ENCODE measurements around the gene KLB.

KLB gene

DNA sequence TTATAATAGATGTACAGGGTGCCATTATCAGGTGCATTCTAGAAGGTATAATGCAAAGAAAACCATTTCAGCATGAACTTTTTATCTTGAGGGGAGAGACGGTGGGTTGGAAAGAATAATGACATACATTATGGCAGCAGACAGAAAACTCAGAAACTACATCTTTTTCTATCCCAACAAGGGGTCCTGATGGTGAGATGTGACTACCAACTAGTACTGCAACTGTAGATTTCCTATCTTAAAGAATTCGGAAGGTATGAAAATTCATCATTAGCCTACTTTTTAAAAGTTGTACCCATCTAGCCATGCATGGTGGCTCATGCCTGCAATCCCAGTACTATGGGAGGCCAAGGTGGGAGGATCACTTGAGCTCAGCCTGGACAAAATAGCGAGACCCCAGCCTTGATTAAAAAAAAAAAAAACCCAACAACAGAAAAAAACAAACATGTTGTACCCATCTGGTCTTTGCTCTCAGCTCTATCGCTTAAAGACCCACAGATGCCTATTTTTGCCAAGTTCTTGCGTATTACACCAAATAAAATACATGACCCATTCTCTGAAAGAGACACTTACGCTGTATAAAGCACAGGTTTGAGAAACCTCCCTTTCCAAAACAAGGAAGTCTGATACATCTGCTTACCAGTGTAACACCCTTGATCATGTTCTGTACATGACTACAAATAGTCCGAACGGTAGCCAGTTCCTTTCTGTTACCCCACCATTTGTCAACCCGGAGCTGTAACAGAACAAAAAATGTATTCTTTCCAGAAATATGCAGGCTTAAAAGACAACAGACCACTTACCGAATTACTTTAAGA is 50.4 kb downstream of the KLB start:
- Histone ChIP-seq H3K27ac (peak overlapping the region in 15 of 21 experiments; percentile 84 to 100 (median 94)), H3K4me3 (peak overlapping the region; percentile 58 to 92 (median 73))

DNA sequence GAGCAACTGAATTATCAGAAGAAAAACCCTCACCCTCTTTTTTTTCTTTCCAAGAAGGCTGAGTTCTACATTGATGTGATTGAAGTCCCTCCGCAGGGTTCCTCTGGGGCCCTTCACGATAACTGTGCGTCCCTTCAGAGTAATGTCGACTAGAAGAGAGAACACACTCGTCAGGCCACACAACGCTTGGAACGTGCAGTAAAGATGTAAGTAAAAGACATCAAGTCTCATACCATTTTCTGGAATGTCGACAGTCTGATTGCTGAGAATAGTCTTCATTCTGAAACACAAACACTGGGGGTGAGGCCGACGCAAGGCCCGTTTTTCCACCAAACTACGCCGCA is 51.4 kb downstream of the KLB start:
- Histone ChIP-seq H3K4me3 (peak overlapping the region; percentile 58 to 92 (median 73)), H3K27ac (peak overlapping the region; percentile 84 to 100 (median 94))

DNA sequence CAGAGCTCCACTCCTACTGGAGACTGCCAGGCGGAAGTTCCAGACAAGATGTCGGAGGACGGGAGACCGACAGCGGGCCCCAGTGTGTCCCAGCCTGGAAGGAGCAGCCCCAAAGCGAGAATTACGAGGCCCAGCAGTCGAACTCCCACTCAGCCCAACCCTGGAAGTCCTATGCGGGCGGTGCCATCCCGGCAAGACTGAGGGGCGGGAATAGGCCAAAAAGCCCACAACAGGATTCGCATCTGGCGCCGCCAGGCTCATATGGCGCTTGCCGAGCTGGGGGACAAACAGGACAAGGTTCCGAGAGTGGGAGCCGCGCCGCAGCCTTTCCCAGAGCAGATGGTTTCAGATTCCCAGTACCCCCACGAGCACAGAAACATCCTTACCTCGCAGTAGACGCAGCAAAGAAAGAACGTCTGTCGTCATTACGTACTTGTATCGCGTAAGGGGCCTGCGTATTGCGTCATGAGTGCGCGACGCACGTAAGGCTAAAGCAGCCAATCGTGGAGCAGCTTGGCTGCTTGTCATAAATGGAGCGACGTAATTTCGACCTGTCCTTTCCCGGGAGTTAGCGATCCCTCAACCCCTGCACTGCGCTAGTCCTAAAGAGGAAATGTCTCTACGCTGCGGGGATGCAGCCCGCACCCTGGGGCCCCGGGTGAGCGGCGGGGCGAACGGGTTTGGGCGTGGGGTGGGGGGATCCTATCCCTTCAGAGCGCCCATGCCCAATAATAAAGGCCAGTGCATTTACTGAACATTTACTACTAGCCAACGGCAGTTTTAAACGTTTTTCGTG is 52.0 kb downstream of the KLB start, which contains the start of the genes LIAS and RPL9:
LIAS (plus strand) TSS at position 552 of the 796 bp plus-strand sequence; CDS start at position 614, 62 bp downstream.
RPL9 (minus strand) TSS at position 418 of the 796 bp plus-strand sequence. CDS start 483 bp downstream, outside the sequence.
- Histone ChIP-seq H3K4me3 (peak within 1 kb of the TSS; percentile 58 to 92 (median 73)), H3K27ac (peak within 1 kb of the TSS; percentile 84 to 100 (median 94))

DNA sequence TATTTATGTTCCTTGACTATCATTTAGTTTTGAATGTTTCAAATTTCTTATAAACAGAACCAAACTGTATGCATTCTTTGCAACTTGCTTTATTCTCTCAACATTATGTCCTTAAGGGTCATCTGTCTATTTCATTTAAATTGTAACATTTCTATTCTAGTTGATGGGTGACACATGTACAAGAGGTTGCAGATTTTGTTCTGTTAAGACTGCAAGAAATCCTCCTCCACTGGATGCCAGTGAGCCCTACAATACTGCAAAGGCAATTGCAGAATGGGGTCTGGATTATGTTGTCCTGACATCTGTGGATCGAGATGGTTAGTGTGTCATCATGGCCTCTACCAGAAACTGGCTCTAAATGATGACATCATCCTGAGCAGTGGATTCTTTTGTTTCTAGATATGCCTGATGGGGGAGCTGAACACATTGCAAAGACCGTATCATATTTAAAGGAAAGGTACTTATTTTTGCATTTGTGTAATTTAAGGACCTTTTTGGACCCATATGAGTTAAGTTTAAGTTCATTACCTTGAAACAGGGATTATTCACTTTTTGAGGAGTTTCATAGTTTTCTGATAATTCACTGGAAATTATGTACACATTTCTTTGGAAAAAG is 58.3 kb downstream of the KLB start:
- H3K27ac ChIP-seq: no peak overlapping the region
- H3K4me3 ChIP-seq: no peak overlapping the region

DNA sequence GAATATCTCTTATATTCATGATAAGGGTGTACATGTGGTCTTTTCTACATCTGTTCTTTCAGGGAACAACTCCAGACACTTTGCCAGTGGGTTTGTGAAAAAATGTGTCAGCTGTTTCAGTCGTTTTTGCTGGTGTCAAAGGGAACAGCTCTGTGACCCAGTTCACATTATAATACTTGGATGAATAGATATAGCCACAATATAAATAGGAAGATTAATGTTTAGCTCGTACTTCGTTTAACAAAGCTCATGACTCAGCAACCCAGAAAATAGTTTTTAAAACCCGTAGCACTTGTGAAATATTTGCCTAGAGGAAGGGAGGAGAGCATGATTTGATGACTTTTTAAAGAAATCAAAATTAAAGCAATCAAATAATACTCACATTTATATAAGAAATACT is 60.0 kb downstream of the KLB start:
- no peak overlapping the region for H3K4me3 ChIP-seq
- no peak overlapping the region for H3K27ac ChIP-seq

DNA sequence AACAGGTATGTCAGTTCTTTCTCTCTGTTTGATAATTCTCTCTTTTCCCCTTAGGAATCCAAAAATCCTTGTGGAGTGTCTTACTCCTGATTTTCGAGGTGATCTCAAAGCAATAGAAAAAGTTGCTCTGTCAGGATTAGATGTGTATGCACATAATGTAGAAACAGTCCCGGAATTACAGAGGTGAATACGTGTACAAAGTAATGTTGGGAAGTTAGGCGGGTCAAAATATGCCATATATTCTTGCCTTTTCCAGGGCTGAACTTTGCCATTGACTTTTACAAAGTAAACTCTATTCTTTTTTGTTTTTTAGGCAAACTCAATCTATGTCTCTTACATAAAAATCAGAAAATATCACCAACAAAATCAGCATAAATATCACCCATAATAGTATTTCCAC is 60.7 kb downstream of the KLB start:
- H3K4me3 ChIP-seq: no peak overlapping the region
- no peak overlapping the region for H3K27ac ChIP-seq

DNA sequence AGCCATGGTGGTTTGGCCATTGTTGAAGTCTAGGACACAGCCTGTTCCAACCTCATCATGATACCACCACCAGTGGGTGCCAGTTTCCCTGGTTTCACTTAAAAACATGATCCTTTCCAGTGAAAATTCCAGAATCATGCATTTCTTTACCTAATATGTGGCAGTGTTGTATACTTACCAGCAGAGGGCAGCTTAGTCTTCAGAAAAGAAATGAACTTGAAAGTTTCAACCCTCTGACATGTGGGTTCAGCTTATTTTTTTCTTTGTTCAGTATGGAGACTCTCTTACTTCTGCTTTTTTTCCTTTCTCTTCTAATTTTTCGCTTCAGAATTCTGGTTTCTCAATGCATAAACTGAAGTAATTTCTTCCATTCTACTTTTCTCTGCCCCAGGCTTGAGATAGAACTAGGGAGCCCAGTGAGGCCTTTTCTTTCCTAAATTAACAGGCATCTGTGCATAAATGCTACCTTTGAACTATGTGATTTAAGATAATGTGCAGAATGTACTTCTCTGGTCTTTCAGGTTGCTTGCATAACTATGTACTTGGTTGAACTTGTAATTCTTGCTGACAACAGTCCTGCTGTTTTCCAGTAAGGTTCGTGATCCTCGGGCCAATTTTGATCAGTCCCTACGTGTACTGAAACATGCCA is 62.8 kb downstream of the KLB start:
- H3K27ac ChIP-seq: peak overlapping the region in 12 of 21 experiments; percentile 9 to 71 (median 41)

DNA sequence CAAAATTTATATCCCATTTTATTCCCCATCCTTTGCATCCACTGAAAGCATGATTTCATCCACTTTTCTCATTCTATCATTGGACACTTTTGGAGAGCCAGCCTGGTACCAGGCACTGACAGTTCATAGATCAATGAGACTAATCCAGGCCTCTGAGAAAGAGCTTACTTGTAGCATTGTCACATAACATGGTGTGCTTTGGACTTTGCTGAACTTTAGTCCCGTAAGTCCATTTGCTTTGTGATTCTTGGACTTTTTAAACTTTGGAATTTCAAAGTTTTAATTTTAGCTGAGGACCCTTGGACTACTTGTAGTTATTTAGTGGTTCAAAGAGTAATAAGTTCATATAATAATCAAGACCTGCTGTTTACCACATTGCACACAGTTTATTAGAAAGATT is 63.7 kb downstream of the KLB start:
- Histone ChIP-seq H3K27ac (peak overlapping the region in 2 of 21 experiments; percentile 9 to 71), H3K4me3 (no peak overlapping the region)

More for the DNA sequence above, 62.8 kb downstream of the KLB start:
- H3K4me3 ChIP-seq: no peak overlapping the region

DNA sequence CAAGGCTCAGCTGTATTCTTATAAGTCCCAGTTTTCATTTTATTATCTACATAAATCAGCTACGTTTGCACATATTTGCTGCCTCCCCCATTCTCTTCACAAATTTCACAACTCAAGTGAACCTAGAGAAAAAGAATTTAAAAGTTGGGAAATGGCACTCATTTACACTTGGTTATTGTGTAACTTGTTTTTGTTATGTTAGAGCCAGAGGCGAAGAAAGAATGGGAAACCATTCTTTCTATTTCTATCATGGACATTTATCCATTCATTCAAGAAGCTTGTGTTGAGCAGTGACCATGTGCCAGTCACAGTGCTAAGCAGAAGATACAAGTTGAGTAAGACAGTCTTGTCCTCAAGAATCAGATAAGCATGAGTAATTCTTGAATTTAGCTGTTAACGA is 65.7 kb downstream of the KLB start:
- no peak overlapping the region for H3K4me3 ChIP-seq
- H3K27ac ChIP-seq: no peak overlapping the region

DNA sequence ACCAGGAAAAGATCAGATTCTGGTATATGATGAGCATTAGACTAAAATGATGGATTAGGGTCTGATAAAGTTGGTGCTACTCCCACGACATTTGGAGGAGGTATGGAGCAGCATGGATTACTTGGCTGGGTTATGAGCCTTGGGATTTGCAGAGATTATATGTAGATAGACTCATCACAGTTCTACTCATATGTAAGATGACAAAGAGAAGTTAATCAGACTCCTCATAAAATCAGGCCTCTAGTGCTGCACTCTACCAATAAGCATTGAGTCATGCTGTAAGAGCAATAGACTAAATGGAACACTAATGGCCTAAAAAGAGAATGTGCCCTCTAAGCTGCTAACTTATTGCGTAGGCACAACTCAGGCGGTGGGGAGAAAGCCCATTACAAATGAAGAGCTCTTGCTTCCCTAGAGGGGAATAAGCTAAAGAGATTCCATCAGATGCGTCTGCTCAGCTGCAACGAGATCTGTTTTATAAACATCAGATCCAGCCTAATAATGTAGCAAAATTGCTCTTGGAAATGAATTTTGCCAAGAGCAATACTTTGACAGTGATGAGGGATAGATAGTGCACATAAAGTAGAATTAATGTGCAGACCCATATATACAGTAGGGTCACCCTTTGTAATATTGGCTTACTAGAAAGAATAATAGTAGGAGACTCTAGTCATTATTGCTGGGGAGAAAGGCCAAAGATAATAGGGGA is 69.6 kb downstream of the KLB start:
- no peak overlapping the region for H3K27ac ChIP-seq

DNA sequence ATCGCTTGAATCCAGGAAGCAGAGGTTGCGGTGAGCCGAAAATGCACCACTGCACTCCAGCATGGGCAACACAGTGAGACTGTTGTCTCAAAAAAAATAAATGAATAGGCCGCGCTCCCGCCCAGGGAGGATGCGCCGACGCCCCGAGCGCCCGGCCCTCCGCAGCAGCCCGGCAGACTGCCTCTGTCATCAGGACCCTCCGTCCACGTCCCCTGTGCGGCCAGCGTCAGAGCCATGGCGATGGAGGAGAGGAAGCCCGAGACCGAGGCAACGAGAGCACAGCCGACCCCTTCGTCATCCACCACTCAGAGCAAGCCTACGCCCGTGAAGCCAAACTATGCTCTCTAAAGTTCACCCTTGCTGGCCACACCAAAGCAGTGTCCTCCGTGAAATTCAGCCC is 73.5 kb downstream of the KLB start:
- H3K27ac ChIP-seq: no peak overlapping the region
- H3K4me3 ChIP-seq: no peak overlapping the region

More for the DNA sequence above, 69.6 kb downstream of the KLB start:
- H3K4me3 ChIP-seq: no peak overlapping the region

DNA sequence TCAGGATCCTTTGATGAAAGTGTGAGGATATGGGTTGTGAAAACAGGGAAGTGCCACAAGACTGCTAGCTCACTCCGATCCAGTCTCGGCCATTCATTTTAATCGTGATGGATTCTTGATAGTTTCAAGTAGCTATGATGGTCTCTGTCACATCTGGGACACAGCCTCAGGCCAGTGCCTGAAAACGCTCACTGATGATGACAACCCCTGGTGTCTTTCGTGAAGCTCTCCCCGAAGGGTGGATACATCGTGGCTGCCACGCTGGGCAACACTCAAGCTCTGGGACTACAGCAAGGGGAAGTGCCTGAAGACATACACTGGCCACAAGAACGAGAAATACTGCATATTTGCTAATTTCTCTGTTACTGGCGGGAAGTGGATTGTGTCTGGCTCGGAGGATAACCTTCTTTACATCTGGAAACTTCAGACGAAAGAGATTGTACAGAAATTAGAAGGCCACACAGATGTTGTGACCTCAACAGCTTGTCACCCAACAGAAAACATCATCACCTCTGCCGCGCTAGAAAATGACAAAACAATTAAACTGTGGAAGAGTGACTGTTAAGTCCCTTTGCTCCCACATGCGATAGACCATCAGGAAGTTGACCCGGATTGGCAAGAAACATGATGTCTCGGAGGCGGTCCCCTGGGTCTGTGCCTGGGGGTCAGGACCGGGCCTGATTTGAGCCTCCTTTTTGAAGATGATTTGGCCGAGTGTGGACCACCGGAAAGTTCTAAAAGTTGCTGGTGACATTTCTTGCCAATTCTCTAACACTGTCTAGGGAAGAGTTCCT is 74.4 kb downstream of the KLB start:
- Histone ChIP-seq H3K4me3 (no peak overlapping the region), H3K27ac (no peak overlapping the region)

DNA sequence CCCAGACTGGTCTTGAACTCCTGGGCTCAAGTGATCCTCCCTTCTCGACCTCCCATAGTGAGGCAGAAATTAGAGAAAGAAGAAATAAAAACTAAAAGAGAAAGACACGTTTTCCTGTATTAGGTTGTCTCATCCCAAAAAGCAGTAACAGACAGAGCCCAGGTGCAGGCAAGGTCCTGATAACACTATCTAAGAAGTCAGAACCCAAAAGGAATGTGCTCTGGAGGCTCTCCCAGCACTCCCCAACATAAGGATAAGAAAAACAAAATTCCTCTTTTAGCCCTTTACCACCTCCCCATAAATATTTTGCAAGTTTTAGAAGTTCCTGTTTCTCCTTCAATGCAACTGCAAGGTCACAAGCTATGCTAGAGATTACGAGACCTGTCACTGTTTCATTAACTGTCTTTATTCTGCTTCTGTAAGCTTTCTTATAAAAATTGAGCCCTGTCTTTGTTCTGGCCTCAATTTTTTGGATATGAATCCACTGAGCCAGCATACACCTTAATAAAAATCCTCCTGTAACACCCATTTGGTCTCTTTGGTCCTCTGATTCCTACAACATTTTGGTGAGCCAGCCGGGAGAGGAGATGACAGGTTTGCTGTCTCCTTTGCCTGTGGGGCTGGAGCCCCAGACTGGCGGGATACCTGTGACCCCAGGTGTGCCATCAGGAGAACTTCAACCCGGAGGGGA is 78.0 kb downstream of the KLB start:
- H3K27ac ChIP-seq: no peak overlapping the region
- H3K4me3 ChIP-seq: no peak overlapping the region

DNA sequence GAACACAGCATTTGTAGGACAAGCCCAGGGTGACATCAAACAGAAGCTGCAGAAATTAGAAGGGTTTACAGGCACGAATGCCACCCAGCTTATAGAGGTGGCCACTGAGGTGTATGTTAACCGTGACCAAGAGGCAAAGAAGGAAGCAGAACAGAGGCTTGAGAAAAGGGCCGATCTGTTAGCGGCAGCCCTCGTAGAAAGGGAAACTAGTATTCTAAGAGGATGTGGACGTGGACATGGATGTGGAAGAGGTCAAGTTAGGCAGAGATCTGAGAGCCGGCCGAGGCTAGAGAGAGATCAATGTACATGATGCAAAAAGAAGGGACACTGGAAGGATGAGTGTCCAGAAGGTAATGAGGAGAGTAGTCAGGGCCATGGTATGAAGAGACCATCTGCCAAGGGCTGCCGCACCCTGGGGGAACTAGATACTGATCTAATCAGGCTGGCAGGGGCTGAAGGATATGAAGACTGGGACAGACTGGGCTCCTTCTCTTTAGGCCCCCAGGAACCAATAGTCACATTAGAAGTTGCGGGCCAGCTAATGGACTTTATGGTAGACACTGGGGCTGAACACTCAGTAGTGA is 79.6 kb downstream of the KLB start:
- Histone ChIP-seq H3K4me3 (no peak overlapping the region), H3K27ac (no peak overlapping the region)

DNA sequence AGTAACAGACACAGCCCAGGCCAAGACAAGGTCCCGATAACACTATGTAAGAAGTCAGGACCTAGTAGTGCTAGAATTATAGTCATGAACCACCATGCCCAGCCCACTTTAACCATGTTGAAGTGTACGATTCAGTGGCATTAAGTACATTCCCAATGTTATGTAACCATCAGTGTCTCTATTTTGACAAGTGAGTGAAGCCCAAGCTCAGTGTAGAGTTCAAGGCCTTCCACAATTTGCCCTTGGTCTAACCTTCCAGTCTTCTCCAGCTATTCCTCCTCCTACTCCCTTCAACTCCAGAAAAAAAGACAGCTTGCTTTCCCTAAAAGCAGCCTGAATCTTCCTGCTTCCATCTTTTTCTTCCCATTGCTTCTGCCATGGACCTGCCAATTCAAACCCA is 83.6 kb downstream of the KLB start:
- H3K4me3 ChIP-seq: no peak overlapping the region
- no peak overlapping the region for H3K27ac ChIP-seq

DNA sequence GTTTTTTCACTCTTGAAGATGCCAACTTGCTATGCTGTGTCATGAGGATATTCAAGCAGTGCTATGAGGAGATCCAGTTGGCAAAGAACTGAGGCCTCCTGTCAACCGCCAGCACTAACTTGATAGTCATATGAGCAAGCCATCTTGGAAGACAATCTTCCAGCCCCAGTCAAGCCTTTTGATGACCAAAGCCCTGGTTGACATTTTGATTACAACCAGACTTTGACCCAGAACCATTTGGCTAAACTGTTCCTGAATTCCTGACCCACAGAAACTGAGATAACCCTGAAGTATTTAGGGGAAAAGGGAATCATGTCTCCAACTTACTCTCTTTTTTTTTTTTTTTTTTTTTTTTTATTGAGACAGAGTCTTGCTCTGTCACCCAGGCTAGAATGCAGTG is 87.6 kb downstream of the KLB start:
- no peak overlapping the region for H3K27ac ChIP-seq
- no peak overlapping the region for H3K4me3 ChIP-seq

DNA sequence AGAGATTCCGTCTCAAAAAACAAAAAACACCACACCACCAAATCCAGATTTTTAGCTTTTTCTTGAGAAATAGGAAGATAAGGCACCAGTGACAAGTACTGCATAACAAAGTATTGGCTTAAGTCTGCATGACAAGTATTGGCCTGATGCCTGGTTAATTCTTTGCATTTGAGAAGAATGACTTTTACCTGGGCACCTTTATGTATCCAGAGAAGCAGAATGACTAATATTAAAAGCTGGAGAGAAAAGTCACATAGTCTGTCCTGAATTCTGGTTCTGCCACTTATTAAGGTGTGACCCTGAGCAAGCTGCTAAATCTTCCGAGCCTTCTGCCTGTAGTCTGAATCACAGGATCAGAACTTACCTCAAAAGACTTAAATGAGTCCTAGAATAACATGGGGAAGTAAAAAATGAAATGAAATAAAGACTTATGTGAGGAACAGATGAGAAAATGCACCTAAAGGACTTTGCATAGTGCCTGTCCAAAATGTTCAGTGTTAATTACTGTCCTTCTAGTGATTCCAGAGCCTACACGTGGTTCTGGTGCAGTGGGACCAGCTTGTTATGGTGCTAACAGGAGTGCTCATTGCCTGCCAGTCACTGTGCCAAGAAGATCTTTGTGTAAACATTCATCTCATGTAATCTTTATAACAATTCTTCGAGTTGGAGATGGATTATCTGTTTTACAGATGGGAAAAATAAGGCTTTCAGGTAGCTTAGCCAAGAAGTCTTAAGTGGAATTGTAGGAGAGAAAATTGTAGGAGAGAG is 88.9 kb downstream of the KLB start:
- Histone ChIP-seq H3K4me3 (no peak overlapping the region), H3K27ac (peak overlapping the region in 1 of 21 experiments; percentile 42)

All from skin epidermis (tissue), 12 donors.